ENCODE measurements around the gene LEAP2.

The LEAP2 gene

DNA sequence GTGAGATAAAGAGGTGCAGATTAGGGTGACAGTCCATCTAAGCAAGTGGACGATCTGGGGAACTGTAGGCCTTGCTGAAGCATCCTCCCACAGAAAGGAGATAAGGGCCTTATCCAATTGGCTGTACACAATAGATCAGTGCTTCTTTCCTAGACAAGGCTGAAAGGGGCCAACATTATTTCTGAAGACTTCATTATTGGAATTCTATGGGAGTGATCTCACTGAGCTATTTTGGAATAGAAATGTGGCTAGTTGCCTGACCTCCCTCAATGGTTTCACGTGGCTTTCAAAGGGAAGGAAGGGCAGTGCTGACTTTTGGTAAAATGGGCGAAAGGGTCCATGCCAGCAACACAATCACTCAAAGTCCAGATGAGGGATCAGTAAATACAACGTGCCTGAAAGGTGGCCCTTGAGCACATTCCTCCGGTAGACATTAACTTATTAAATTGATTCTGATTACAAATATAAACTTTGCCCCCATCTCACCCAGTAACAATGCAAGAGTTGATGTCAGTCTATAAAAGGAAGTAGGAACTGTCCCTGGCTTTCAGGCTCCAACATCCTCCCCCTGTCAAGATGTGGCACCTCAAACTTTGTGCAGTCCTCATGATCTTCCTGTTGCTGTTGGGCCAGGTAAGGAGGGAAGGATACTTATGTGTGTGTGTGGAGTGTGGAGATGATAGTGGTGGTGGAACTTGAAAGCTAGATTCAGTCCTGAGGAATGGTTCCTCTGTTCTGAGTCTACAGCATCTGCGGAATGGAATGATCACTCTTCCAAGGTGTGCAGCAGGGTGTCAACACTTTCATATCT, at the start of gene LEAP2:
Gene LEAP2 (plus strand): TSS at position 550 of the 811 bp plus-strand sequence. CDS start 27 bp downstream, at position 577.
- DNase-seq, result no peak

DNA sequence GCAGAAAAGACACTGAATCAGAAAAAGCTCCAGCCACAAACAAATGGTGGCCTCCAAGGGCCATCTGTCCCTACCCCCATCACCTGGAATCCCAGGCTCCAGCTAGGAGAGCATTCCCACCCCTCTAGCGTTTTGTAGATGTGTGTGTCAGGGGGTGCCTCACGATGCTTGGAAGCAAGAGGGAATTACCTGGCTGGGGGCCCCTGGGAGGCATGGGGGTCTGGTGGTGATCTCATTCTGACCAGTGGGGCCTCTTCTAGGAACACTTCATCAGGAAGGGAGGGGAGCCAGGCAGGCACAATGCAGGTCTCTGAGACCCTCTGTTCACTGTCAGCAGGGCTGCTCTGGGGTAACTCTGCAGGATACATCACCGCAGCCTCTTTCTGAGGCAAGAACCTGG, 49.0 kb upstream of the LEAP2 start:
- no peak for DNase-seq

DNA sequence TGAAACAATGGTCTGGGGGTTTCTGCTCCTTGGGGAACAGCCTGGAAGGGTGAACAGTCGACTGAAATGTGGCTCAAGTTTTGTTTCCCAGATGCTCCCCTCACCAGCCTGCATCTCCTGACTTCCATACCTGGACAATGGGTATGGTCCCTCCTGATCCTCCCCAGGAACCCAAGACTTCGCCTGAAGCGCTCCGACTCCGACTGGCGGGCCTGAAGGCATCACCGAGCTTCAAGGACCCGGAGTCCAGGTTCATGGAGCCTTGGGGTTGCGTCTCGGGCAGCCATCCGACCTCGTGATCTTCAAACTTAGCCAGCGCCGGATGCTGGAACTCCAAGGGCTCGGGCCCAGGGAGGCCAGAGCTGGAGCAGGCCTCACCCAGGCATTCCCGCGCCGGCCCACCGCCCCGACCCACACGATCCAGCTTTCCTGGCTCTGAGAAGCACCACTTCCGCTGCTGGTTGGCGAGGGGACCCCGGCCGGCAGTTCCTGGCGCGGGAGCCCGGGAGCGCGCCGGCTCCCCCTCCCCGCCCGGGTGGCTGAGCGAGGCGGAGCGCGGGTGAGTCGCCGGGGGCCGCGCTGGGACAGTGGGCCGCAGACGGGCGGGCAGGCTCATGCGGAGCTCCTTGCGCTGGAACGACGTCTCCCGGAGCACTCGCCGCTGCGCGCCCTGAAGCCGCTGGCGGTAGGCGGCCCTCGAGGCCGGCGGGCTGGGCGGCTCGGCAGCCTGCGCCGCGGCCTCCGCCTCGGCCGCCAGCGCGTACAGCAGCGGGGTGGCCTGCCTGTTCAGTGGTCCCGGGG, 48.2 kb upstream of the LEAP2 start:
- no peak for DNase-seq

- DNase-seq, result no peak
Measured at GRCh38 chr5:132825834-132826391, 47.6 kb upstream of the LEAP2 start.

DNA sequence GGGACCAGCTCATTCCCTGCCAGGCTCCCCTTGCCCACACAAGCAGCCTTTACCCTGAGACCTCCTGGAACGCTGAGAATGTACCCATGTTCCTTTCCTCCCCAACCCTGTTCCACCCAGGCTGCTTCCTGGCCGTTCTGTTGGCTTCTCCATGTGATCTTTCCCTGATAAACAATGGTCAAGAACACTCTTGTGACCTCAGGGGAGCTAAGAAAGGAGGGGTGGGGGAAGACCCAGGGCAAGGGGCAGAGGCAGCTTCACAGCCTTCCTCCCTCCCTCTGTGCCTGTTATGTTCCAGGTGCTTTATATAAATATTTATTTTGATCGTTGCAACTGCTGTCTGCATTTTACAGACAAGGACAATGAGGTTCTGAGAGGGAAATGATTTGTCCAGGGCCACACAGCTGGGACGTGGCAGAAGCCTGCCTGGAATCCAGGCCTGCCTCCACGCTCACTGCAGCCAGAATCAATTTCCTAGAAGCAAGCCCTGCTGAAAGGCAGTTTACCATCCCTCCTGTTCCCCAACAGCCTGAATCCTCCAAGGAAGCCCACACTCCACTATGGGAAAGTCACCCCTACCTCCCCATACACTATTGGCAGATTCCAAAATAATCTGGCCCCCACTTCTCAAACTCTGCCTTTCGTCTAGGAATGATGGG, 46.9 kb upstream of the LEAP2 start:
- DNase-seq, result no peak

DNA sequence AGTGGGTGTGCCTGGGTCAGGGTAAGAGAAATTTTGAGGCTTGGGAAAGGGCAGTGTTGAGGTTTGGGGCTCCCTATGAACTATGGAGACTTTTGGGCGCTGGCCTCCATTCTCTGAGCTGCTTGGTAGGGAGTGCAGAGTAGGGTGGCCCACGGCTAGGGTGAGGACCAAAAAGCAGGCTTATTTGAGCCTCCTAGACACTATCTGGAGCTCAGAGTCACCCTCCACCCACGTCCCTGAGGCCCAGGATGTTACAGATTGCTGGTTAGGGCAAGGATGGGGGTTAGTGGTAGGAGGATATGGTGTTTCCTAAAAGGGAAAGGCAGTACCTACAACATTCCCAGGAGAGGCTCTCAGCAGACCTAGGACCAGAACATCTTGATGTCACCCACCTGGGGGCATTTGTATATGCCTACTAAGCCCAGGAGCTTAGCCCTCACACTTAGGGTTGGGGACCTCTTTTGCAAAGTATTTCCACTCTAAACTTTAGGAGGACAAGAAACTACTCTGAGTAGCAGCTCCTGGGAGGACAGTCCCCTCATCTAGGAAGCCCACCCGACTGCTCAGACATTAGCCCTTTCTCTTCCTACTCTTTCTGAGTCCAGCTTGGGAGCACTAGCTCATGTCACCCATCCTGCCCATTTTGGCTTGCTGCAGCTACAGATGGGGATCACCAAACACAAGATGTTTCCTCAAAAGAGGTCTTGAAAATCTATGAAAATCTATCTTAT, 45.4 kb upstream of the LEAP2 start:
- DNase-seq, result no peak

DNA sequence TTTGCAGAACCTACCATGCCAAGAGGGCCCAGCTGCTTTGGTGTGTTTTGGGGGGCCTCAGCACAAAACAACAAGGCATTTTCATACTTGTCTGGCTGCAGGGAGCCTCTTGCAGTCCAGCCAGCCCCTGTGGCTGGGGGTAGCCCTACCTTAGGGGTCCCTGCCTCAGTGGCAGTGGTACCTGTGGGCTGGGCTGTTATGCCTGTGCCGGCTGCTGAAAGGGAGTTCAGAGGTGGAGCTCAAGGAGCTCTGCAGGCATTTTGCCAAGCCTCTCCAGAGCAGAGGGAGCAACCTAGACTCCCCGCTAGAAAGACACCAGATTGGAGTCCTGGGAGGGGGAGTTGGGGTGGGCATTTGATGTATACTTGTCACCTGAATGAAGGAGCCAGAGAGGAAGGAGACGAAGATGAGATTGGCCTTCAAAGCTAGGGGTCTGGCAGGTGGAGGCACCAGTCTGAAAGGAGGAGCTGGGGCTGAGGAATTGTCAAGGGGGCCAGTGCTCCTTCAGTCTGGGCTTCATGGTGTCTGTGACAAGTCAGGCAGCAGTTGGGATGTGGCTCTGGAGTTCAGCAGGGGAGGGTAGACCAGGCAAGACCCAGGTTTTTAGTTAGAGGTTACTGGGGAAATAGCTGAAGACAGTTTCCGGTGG, 44.5 kb upstream of the LEAP2 start:
- DNase-seq, result no peak

DNA sequence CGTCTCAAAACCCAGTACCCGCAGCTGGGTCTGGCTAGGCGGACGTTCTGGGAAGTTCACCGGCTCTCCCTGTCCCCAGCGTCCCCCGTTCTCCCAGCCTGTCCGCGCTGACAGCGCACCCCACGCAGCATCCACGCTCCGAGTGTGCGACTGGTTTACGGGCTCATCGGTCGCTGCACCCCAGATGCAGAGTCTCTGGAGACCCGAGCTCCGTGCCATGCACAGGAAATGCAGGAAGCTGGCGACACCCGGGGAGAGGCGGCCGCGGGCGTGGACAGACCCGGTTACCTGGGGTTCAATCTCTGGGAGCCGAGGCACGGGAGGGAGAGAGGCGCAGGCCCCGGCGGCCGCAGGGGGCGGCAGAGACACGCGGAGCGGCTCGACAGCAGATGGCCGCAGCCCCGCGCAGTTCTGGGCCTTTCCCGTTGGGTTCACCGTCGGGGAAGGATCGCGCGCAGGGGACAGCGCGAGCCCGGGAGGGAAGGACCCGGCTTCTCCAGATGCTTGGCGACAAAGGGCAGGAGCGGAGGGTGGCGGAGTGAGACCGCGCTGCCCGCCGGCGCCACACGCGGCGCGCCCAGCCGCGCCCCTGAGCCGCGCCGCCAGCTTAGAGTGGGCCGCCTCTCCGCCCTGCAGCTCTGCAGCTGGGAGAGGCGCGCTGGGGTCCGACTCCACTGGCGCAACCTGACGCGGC, 43.6 kb upstream of the LEAP2 start:
- peak; percentile 62 to 72 for DNase-seq

DNA sequence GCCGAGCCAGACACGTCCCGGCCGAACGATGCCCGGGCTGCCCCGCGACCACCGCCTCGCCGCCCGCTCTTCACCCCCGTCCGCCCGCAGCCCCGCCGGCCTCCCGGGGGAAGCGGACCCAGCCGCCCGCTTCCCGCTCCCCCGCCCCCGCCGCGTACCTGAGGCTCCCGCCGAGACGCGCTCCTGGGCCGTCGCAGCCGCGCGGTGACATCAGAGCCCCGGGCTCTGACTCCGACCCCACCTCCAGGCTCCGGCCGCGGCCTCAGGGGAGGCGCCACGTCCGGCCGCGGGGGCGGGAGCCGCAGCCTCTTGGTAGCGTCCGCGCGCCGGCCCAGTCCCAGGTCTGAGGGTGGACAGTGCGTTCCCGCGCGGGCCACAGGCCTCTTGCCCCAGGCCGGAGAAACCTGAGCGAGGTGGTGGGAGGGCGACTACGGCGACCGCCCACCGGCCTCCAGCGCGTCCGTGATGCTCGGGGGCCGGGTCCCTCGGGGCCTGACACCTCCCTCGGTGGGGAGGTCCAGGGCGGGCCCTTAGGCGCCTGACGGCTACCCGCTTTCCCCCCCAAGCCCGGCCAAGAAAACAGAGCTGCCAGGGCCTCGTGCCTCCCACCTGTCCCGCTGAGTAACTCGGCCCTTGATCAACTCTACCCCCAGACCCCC, 42.9 kb upstream of the LEAP2 start, which contains the start of gene SHROOM1:
Gene SHROOM1 (minus strand): TSS at position 212 of the 659 bp plus-strand sequence. CDS start 4,507 bp downstream, outside the sequence.
- DNase-seq, result peak in 1 of 2 donors; percentile 12

DNA sequence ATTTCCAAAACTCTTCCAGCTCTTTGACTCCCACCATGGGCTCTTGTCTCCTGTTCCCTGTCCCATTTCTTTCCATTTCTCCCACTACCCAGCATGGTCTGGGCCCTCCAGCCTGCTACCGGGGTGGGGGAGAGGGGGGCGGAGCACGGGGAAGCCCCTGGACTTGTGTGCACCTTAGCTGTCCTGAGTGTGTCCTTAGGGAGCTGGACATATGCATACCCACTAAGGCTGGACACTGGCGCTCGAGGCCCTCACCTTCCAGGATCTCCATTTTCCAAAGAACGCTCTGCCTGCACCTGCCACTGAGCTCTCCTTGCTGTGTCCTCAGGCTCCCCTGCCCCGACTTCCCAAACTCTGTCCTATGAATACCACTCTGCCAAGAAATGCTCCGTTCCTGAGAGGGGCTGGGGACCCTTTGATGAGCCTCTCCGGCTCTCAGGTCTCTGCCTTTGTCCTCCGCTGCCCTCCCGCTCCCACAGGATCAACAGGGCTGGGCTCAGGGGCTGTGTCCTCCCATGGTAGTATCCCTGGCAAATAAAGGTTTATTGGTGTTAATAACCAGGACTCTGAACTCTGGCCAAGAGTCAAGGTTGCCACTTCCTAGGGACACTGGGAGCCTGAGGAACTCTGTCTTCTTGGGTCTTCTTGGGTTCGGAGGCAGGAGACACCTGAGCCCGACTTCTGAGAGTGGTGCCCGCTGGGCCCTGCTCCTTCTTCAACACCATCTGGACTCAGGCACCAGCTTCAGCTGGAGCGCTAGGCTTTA, 42.2 kb upstream of the LEAP2 start:
- DNase-seq, result no peak

GRCh38 chr5:132832612-132833011, 40.9 kb upstream of the LEAP2 start:
- DNase-seq, result no peak

GRCh38 chr5:132834057-132834456, 39.4 kb upstream of the LEAP2 start:
- no peak for DNase-seq

GRCh38 chr5:132836852-132837251, 36.6 kb upstream of the LEAP2 start:
- no peak for DNase-seq

- DNase-seq, result no peak
Measured at GRCh38 chr5:132837868-132838267, 35.6 kb upstream of the LEAP2 start.

DNA sequence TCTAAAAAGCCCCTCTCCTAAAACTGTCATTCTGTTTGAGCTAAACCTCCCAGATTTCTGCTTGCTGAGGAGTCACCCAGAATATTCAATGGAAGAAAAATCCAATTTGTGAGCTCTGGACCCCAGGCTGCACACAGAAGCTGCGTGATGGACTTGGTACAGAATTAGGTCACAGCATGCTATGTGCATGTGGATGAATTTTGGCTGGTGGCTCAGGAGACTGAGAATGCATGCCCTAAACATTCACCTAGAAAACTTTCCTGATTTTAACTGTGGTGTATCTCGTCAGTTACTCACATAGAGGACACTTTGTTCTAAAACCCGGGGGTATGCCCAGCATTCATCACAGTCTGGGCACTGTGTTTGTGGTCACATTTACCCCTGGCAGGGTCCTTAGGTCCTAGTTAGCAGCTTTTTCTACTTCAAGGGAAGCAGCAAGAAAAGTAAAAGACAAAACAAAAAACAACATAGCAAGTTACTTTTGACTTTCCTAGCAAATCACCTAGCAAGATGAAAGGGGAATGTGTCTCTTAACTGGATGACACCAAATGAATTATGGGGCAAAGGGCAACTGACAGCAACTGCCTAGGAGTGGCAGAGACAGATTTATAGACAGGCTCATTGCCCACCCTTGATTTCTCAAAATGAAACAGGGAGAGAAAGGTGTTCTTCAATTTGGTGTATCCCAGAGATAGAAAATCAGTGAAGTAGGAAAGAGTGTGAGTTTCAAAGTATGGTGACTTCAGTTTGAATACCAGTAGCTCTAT, 34.8 kb upstream of the LEAP2 start:
- DNase-seq, result no peak

- no peak for DNase-seq
Measured at GRCh38 chr5:132839426-132840301, 33.8 kb upstream of the LEAP2 start.

DNA sequence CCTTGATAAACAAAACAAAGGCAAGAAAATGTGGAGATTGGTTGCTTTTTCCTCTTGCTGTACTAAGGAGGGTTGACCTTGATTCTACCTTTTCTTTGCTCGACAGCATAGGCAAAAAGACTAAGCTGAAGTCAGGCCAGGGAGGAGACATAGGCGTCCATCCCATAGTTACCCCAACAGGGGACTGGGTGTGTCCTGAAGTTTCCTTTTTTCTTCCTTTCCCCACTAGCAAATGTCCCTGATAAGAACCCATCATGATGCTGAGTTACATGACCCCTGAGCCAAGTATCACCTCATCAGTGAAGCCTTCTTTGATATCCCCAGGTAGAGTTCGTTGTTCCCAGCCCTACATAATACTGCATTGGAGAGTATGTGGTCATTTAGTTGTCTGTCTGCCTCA, 33.2 kb upstream of the LEAP2 start:
- no peak for DNase-seq

GRCh38 chr5:132840896-132841295, 32.6 kb upstream of the LEAP2 start:
- DNase-seq, result no peak
